ENCODE measurements around the gene SLC43A2. TPM values are rescaled to one million over a fixed set of nuclear protein-coding genes. Genes with fewer than 3 reads are reported as not detected.

SLC43A2 gene
- total RNA-seq, 1 donor from 2014 or later: 21.9 TPM

- Mint-ChIP-seq H3K4me3 (ENCODE audit: low read depth) (peak overlapping the region; percentile 54), H3K27ac (peak overlapping the region; percentile 67), H3K9me3 (ENCODE audit: low read depth) (no peaks in the 10 kb centered on the region), H3K36me3 (ENCODE audit: insufficient read depth) (peaks cover 2% of the 10 kb centered on the region), H3K4me1 (ENCODE audit: low read depth) (peaks cover 23% of the 10 kb centered on the region), H3K27me3 (peaks cover 7% of the 10 kb centered on the region)
- no peak for TF ChIP-seq CTCF (IDR thresholded peaks at IDR 0.05; ENCODE audit: unreplicated experiment)
- DNase-seq (ENCODE audit: low spot score, unreplicated experiment): no peak
Measured at GRCh38 chr17:1559047-1560043, 69.3 kb downstream of the SLC43A2 start.

- TF ChIP-seq CTCF (IDR thresholded peaks at IDR 0.05; ENCODE audit: unreplicated experiment): no peak
- peaks cover 2% of the 10 kb centered on the region for H3K36me3 Mint-ChIP-seq (ENCODE audit: insufficient read depth)
- no peak for DNase-seq (ENCODE audit: low spot score, unreplicated experiment)
- H3K4me1 Mint-ChIP-seq (ENCODE audit: low read depth): peaks cover 17% of the 10 kb centered on the region
- H3K27ac Mint-ChIP-seq: no peak overlapping the region
- H3K4me3 Mint-ChIP-seq (ENCODE audit: low read depth): no peak overlapping the region
- no peaks in the 10 kb centered on the region for H3K9me3 Mint-ChIP-seq (ENCODE audit: low read depth)
- H3K27me3 Mint-ChIP-seq: no peaks in the 10 kb centered on the region
Measured at GRCh38 chr17:1558401-1558800, 70.2 kb downstream of the SLC43A2 start.

DNA sequence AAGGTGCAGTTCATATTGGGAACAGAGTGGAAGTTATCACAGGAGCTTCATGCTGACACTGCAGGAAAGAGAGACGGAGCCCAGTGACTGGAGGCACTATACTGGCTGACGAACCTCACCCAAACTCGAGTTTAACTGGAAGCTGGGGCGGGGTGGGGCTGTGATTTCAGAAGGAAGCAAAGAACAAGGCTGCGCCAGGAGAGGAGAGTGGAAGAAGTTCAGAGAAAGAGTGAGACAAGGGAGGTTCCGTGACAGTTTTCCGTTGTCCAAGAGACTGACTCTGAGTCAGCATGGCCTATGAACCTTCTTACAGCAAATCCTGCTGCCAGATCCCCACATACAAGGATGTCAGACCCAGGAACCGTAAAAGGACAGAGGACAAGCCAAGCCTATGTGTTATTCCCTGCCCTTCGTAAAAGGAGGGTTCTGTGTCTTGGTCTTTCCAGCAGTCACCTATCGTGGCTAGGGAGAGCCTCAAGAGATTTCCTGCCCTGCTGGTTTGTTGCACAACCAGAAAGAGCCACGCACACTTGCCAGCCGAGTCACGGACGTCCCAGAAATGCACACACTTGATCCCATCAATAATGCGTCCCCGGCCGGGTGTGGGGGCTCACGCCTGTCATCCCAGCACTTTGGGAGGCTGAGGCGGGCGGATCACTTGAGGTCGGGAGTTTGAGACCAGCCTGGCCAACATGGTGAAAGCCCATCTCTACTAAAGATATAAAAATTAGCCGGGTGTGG, 71.1 kb downstream of the SLC43A2 start:
- H3K4me3 Mint-ChIP-seq (ENCODE audit: low read depth): no peak overlapping the region
- H3K9me3 Mint-ChIP-seq (ENCODE audit: low read depth): no peaks in the 10 kb centered on the region
- no peak for DNase-seq (ENCODE audit: low spot score, unreplicated experiment)
- H3K27me3 Mint-ChIP-seq: no peaks in the 10 kb centered on the region
- no peak overlapping the region for H3K27ac Mint-ChIP-seq
- no peak for TF ChIP-seq CTCF (IDR thresholded peaks at IDR 0.05; ENCODE audit: unreplicated experiment)
- H3K4me1 Mint-ChIP-seq (ENCODE audit: low read depth): peaks cover 17% of the 10 kb centered on the region
- peaks cover 2% of the 10 kb centered on the region for H3K36me3 Mint-ChIP-seq (ENCODE audit: insufficient read depth)

DNA sequence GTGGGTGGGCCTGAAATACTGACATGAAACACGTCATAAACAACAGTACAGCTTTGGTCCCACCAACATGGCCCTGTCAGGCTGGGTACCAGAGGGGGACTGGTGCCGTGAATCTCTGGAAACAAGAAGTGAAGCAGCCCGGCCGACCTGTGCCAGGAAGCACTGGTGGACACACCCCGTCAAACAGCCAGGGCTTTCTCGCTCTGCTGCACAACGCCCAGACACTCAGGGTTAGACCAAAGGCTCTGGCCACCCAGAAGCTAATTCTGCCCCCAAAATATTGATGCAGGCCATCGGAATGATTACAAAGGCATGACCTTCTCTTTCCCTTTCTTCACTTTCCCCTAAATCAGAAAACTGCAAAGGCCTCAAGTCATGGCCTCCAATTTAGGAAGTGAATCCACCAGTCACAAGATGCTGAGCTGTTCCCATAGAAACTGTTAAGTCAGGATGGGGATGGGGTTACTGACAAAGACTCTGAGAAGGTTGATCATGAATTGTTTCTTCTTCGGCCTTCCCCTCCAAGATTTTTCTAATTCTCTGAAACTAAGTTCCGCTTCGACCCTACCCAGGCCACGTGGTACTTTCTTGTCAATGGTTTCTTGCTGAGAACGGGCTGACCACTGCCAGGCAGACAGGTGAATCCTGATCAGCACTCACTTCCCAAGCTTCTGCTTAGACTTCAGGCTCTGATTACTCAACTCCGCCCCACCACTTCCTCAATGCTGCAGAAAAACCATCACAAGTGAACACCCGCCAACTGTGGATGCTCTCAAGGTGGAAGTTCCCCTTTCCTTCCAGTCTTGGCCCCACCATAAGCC, 72.8 kb downstream of the SLC43A2 start:
- Mint-ChIP-seq H3K27ac (no peak overlapping the region), H3K9me3 (ENCODE audit: low read depth) (no peaks in the 10 kb centered on the region), H3K4me3 (ENCODE audit: low read depth) (no peak overlapping the region), H3K27me3 (no peaks in the 10 kb centered on the region), H3K4me1 (ENCODE audit: low read depth) (peaks cover 9% of the 10 kb centered on the region), H3K36me3 (ENCODE audit: insufficient read depth) (peaks cover 5% of the 10 kb centered on the region)
- no peak for DNase-seq (ENCODE audit: low spot score, unreplicated experiment)
- TF ChIP-seq CTCF (IDR thresholded peaks at IDR 0.05; ENCODE audit: unreplicated experiment): no peak

Data from progenitor cell of endocrine pancreas (in vitro differentiated cells).